ENCODE results near the gene CHD2.

The CHD2 gene

GRCh38 chr15:93071469-93071936 lies 171.4 kb downstream of the CHD2 start:
- Histone ChIP-seq H3K9me3 (ENCODE audit: insufficient read depth, low read depth, low read length) (no peaks in the 10 kb centered on the region), H3K36me3 (ENCODE audit: insufficient read depth, low read length) (no peaks in the 10 kb centered on the region), H3K4me3 (ENCODE audit: low read length, poor library complexity, severe bottlenecking) (peak overlapping the region; percentile 80), H3K9me2 (replicated peaks; ENCODE audit: low read depth, low read length) (no peaks in the 10 kb centered on the region), H3K4me2 (ENCODE audit: low read depth, low read length, poor library complexity, severe bottlenecking) (peak overlapping the region; percentile 93), H3K9ac (ENCODE audit: low read depth, low read length, poor library complexity, severe bottlenecking) (peak overlapping the region; percentile 54), H4K20me1 (ENCODE audit: insufficient read depth, low read length, poor library complexity, severe bottlenecking) (no peaks in the 10 kb centered on the region), H3F3A (ENCODE audit: low read depth) (no peaks in the 10 kb centered on the region), H3K27me3 (ENCODE audit: insufficient read depth, low read length, poor library complexity, severe bottlenecking) (peaks cover 53% of the 10 kb centered on the region), H2AFZ (ENCODE audit: low read length) (no peak overlapping the region), H3K79me2 (ENCODE audit: insufficient read depth, low read length) (no peaks in the 10 kb centered on the region), H3K4me1 (ENCODE audit: insufficient read depth, low read length, poor library complexity, severe bottlenecking) (peaks cover 17% of the 10 kb centered on the region)
- TF ChIP-seq CTCF (conservative IDR thresholded peaks at IDR 0.05; ENCODE audit: low read length) (no peak), EZH2phosphoT487 (IDR thresholded peaks at IDR 0.05; ENCODE audit: borderline replicate concordance) (no peak)

GRCh38 chr15:93072011-93072410 lies 171.9 kb downstream of the CHD2 start:
- Histone ChIP-seq H3K4me2 (ENCODE audit: low read depth, low read length, poor library complexity, severe bottlenecking) (peak overlapping the region; percentile 93), H3K9me2 (replicated peaks; ENCODE audit: low read depth, low read length) (no peaks in the 10 kb centered on the region), H3K9me3 (ENCODE audit: insufficient read depth, low read depth, low read length) (no peaks in the 10 kb centered on the region), H3K79me2 (ENCODE audit: insufficient read depth, low read length) (no peaks in the 10 kb centered on the region), H3K4me1 (ENCODE audit: insufficient read depth, low read length, poor library complexity, severe bottlenecking) (peaks cover 17% of the 10 kb centered on the region), H3K9ac (ENCODE audit: low read depth, low read length, poor library complexity, severe bottlenecking) (peak overlapping the region; percentile 54), H4K20me1 (ENCODE audit: insufficient read depth, low read length, poor library complexity, severe bottlenecking) (no peaks in the 10 kb centered on the region), H3K27me3 (ENCODE audit: insufficient read depth, low read length, poor library complexity, severe bottlenecking) (peaks cover 58% of the 10 kb centered on the region), H3K36me3 (ENCODE audit: insufficient read depth, low read length) (no peaks in the 10 kb centered on the region), H3K4me3 (ENCODE audit: low read length, poor library complexity, severe bottlenecking) (peak overlapping the region; percentile 80), H2AFZ (ENCODE audit: low read length) (peak overlapping the region; percentile 75), H3F3A (ENCODE audit: low read depth) (no peaks in the 10 kb centered on the region)
- no peak for TF ChIP-seq CTCF (conservative IDR thresholded peaks at IDR 0.05; ENCODE audit: low read length)
- no peak for TF ChIP-seq EZH2phosphoT487 (IDR thresholded peaks at IDR 0.05; ENCODE audit: borderline replicate concordance)

GRCh38 chr15:93072411-93073394 lies 172.6 kb downstream of the CHD2 start:
- H3K4me1 ChIP-seq (ENCODE audit: insufficient read depth, low read length, poor library complexity, severe bottlenecking) = peaks cover 17% of the 10 kb centered on the region
- H3K9ac ChIP-seq (ENCODE audit: low read depth, low read length, poor library complexity, severe bottlenecking) = peak overlapping the region; percentile 54
- H3K9me3 ChIP-seq (ENCODE audit: insufficient read depth, low read depth, low read length) = no peaks in the 10 kb centered on the region
- H4K20me1 ChIP-seq (ENCODE audit: insufficient read depth, low read length, poor library complexity, severe bottlenecking) = no peaks in the 10 kb centered on the region
- peaks cover 58% of the 10 kb centered on the region for H3K27me3 ChIP-seq (ENCODE audit: insufficient read depth, low read length, poor library complexity, severe bottlenecking)
- no peaks in the 10 kb centered on the region for H3F3A ChIP-seq (ENCODE audit: low read depth)
- H3K4me2 ChIP-seq (ENCODE audit: low read depth, low read length, poor library complexity, severe bottlenecking) = peak overlapping the region; percentile 93
- peak overlapping the region; percentile 75 for H2AFZ ChIP-seq (ENCODE audit: low read length)
- no peaks in the 10 kb centered on the region for H3K79me2 ChIP-seq (ENCODE audit: insufficient read depth, low read length)
- H3K9me2 ChIP-seq (replicated peaks; ENCODE audit: low read depth, low read length) = no peaks in the 10 kb centered on the region
- TF ChIP-seq CTCF (conservative IDR thresholded peaks at IDR 0.05; ENCODE audit: low read length) = no peak
- no peak for TF ChIP-seq EZH2phosphoT487 (IDR thresholded peaks at IDR 0.05; ENCODE audit: borderline replicate concordance)
- H3K36me3 ChIP-seq (ENCODE audit: insufficient read depth, low read length) = no peaks in the 10 kb centered on the region
- H3K4me3 ChIP-seq (ENCODE audit: low read length, poor library complexity, severe bottlenecking) = peak overlapping the region; percentile 80

All from Loucy (cell line).